ENCODE measurements around the gene FAM234A.
A peak's percentile ranks its signal among the peaks of the same experiment; 100 is the strongest.
"Not testable (repeated sequence)": the region's sequence is repeated elsewhere in the genome, so short reads cannot be mapped to it uniquely, and the experiment has no call there.

FAM234A gene

DNA sequence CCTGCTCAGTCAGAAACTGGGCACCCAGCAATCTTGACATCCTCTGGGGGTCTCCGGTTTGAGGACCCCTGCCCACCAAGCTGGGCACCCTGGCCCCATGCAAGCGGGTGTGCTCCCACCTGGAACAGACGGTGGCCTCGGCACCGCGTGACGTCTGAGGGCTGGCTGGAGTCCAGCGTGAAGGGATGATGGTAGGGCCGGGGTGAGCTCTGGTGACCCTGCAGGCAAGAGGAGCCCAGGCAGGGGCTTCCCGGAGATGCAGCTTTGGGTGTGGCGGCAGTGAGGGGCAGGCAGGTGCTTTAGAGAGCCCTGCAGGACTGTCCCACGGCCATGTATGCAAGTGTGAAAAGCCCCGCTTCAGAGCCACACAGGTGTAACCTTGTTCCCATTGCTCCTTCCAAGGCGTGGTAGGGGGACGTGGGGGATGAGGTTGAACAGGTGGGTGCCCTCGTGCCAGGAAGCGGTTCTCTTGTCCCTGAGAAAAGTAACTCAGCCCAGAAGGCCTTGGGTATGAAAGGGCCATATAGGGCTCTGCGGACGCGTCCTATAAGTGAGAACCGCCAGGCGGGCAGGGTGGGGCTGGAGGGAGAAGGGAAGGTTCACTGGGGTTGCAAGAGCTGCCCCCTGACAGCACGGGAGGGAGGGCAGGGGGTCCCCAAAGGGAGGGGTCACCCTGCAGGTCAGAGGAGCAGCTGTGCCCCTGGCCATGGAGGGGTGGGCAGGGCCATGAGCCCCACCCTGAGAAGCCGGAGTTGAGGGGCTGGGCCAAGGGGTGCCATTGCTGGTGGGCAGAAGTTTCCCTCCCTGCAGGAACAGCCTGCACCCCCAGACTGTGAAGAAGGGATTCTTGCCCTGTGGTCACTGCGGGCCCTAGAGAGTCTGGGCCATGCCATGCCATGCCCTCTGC is 31.9 kb downstream of the FAM234A start:
- DNase-seq: no peak

DNA sequence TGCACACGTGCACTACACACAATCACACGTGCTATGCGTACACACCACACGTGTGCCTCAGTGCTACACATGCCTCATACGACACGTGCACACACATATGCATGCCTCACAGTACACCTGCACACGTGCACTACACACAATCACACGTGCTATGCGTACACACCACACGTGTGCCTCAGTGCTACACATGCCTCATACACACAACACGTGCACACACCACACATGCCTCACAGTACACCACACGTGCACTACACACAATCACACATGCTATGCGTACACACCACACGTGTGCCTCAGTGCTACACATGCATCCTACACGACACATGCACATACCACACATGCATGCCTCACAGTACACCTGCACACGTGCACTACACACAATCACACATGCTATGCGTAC is 32.9 kb downstream of the FAM234A start:
- not testable (repeated sequence) for DNase-seq

DNA sequence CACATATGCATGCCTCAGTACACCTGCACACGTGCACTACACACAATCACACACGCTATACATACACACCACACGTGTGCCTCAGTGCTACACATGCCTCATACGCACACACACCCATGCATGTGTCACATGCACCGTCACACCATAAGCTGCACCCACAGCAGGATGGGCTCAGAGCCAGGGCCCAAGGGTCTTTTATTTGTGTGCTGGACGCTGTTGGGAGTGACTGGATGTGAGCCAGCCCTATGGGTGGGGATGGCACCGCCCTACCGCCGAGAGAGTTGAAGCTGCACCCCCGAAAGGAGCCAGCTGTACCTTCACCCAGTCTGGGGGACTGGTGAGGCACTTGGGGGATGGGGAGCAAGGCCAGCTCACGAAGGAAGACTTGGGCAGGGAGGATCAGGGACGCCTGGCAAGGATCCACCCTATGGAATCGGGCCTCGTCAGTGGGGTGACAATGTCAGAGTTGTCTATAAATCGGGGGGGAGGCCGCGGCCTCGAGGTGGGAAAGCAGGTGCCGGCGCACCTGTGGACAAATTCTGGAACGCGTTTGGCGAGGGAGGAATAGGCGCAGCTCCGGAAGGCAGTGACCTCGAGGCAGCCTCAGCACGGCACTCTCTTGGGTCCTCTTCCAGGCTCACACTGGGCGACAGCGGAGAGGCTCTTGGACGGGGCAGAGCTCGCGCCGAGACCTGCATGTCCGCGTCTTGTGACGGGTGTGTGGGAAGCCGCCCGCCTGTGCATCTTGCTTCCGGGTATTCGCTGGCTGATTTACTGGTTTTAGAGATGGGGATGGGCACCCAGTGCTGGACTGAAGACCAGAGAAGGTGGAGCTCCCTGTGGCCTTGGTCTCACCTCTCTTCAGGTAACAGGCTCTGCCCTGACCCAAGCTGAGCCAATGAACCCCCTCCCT is 33.8 kb downstream of the FAM234A start:
- DNase-seq: no peak

DNA sequence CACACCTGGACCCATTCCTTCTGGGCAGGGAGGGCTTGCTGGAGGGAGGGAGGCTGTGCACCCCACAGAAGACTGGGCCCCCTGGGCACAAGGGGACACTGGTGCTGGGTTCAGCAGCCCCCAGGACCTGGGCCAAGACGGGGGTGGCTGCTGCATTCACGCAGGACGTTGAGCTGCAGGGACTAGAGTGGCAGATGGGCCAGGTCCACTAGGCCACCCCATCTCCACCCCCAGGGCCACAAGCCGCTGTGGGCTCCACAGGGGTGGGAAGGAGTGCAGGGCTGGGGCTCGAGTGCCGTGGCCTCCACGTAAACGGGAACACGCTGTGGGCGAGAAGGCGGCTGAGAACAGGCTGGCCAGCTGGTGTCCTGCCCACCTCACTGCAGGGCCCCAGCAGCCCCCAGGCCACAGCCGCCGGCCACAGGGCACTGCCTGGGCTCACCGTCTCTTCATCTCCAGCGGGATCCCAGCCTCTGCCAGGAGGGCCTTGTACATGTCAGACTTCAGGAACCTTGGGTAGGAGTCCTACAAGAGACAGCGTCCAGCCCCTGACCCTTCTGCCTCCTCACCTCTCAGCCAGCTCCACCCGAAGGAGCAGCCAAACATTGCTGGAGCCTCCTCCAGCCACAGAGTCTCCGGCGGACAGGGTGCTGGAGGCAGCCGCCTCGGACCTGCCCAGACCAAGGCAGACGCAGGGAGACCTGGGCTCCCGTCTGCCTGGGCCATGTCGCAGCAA is 34.6 kb downstream of the FAM234A start:
- DNase-seq: no peak

DNA sequence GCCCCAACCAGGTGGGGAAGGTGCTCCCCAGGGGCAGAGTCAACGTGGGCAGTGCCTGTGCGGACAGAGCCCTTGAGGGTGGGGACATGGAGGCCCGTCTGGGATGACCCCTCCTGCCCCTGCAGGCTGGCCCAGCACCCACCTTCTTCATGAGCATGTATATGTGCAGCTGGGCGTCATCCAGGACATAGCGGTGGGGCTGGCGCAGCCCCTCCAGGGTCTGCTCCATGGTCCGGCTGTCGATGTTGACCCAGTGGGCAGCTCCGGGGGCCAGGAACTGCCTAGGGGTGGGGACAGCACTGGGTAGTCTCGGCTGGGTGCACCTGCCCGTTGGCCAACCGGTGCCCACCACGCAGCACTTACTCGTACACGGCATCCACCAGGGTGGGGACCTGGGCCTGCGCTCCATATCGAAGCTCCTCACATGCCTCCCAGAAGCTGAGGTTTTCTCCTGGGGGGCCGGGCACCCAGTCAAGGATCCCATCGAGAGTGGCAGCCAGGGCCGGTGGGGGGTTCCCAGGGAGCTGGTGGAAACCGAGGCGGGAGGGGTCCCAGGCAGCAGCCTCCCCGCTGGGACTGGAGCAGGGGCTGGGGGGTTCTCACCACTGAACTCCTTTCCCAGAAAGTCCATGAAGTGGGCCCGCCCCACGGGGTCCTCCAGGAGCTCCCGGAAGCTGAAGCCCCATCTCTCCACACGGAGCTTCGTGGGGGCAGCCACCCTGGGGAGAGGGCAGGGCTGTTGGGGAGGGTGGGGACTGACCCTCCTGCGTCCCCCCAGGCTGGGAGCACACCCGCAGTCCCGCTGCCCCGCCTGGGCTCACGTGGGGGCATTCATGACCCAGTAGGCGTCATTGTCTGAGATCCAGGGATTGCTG is 36.0 kb downstream of the FAM234A start:
- no peak for DNase-seq

DNA sequence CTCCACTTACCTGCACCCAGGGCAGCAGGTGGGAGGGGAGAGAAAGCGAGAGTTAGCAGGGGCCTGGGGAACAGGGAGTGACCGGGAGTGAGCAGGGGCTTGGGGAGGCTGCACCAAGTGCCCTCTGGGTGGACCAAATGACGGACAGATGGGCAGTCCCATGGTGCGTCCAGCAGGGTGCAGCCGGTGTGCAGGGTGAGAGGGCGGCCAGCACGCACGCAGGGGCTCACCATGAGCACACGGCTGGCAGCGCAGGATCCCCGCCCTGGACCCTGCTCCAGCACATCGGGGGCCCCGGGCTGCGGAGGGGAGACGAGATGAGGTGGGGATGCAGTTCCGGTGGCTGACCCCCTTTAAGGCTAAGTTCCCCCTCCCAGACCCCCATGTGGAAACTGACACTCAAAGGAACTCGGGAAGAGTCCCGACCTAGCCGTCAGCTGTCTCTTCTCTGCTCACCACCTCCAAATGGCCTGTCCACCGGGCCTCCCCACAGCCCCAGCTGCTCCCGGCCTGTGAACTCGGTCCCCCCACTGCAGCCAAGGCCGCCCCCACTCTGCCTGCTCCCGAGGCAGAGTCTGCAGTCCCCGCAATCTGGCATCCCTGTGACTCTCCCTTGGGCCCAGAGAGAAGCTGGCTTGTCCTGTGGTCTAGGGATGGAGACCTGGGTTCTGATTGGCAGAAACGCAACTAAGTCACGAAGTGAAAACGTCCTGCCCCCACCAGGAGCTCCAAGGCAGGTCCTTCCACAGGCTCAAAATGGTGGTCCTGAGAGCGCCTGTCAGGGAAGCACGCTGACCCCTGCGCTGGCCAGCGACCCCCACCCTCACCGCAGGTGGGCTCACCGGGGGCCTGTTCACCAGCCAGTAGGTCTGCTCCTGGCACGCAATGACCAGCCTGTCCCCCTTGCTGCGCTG is 38.3 kb downstream of the FAM234A start:
- no peak for DNase-seq

DNA sequence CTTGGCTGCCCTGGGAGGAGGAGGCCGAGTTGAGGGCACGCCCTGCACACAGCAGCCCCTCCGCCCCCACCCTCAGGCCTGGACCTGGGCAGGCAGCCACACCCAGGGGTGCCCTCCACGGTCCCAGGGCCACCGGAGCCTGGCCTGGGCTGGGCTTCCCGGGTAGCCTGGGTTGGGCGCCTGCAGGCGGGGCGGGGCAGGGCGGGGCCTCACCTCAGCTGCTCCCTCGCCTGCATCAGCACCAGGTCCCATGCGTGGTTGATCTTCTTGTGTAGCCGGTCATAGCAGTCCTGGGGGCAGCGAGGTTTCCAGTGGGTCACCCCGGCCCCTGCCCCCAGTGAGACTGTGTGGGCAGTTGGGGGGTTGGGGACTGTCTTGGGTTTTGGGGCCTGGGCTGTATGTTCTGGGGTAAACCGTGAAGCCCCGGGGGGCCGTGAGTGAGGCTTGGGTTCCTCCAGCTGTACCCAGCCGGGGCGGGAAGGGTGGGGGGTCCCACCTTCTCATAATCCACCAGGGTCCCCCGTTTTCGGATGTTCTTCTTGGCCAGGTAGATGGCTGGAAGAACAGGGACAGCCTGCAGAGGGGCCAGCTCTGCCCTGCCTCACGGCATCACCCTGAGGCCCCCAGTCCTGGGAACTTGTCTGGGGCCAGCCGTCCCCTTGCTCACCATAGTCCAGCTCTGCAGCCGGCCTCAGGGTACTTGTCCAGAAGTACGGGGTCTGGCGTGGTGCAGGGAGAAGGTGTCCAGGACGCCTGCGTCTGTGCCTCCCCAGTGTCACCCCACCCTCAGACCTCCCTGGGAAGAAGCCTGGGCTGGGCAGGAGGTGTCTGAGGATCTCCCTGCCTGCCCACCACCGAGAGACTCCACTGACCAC is 39.2 kb downstream of the FAM234A start:
- no peak for DNase-seq

DNA sequence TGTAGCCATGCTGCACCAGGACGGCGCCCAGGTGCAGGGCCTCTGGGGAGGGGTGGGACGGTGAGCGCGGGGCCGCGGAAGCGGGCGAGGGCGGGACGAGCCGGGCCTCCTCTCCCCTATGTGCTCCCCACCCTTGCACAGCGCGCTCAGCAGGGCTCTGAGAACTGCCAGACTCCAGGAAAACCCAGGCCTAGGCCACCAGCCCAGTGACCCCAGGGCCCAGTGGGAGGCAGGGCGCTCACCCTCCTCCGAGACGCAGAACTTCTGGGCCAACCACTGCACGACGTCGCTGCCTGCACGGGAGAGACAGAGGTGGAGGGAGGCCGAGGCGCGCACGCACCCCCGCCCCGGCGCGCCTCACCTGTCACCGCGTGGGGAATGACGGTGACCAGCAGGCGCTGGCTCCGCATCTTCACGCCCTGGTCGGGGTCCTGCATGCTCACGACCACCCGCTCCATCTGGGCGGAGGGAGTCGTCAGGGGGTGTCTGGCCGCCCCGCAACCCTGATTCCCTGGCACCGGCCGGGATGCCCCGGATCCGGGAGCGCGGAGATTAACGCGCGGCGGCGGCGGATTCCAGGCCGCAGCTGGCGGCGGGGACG is 40.5 kb downstream of the FAM234A start:
- peak; percentile 18 for DNase-seq

DNA sequence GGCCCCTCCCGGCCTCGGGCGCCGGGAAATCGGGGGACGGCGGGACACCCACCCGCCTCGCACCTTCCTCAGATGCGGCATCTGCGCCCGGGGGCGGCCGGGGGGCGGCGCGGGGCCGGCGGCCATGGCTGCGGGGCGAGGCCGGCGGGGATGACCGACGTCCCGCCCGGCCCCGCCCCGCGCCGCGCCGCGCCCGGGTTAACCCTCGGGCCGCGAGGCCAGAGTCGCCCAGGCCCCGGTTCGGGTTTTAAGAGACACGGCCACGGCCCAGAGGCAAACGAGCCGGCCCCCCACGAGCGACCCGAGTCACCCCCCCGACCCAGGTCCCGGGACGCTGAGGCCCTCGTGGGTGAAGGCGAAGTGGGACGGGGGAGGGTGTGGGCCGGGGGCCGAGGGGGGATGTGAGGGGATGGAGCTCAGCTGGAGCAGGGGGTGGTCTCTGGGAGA is 41.2 kb downstream of the FAM234A start, which contains the start of gene RGS11:
Gene RGS11 (minus strand): TSS at position 159 of the 447 bp plus-strand sequence. CDS start 33 bp downstream, at position 126.
- no peak for DNase-seq

DNA sequence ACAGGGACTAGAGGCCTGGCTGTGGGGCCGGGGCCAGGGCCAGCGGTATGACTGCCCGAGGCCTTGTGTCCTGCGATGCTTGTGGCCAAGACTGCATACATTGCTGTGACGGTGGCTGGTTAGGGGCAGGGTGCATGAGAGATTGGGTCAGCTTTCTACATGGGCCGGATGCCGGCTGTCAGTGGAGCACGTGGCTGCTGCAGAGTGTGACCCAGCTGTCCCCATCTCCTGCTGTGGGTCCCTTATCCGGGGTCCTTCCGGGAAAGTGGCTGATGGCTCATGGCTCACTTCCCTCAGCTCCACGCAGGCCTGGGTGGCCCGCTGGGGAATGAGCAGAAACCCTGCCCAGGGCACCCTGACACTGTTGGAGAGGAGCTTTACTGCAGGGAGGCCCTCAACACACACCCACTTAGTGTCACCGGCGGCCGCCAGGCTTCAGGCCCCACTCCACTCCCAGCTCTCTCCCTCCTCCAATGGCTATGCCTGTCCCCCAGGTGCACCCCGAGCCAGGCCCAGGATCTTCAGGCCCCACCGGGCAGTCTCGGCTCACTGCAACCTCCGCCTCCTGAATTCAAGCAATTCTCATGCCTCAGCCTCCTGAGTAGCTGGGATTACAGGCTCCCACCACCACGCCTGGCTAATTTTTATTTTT is 41.9 kb downstream of the FAM234A start:
- no peak for DNase-seq

DNA sequence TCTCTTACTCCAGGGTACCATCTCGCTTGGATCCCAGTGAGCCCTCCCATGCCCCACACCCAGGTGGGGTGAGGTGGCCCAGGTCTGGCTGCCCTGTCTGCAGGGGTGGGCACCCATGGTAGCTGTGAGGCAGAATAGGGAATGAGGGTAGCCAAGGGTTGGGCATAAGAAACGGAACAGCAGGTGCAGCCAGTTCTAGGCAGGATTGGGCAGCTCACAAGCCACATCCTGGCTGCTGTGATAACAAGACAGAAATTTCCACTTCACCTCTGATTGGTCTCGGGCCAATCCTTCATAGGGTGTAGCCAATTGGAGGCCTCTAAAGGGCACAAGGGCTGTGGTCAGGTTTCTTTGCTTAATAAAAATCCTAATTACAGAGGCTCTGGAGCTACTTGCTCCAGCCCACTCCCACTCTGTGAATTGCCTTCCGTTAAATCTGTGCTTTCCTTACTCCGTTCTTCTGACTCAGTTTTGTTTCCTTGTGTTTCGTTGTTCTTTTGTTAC is 44.3 kb downstream of the FAM234A start:
- DNase-seq: peak; percentile 15

DNA sequence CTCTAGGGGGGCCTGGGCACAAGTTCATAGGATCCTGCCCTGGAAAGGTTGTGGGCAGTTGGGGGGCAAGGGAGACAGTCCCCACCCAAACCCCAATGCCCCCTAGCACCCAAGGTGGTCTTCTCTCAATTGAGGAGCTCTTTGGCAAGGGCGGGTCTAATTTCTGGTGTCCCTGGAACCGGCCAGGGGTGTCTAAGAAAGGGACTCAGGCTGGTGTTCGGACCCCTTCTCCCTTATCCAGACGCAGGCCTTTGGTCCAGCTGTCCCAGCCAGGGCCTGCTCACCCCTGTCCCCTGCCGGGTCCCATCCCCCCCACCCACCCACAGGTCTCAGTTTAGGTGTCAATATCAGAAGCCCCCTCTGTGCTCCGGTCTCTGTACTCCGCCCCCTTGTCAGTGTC is 44.9 kb downstream of the FAM234A start:
- DNase-seq: no peak

DNA sequence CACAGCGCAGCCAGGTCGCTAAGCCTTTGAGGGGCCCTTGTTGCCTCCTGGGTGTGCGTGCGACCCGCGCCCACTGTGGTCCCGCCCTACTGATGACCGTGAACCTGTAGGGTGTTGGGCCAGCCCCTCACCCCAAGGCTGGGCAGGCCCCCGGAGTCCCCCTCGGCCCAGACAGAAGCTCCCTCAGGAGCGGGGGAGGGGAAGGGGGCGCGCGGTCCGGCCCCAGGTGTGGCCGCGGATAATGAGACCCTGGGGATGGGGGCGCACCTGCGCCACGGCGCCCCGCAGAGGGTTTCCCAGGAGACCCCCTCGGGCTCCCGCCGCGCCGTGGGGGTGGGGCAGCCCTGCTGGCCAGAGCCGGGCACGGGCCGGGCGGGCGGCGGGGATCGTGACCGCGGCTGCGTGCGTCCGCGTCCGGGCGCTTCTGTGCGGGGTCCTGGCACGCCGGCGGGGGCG is 45.4 kb downstream of the FAM234A start:
- no peak for DNase-seq

DNA sequence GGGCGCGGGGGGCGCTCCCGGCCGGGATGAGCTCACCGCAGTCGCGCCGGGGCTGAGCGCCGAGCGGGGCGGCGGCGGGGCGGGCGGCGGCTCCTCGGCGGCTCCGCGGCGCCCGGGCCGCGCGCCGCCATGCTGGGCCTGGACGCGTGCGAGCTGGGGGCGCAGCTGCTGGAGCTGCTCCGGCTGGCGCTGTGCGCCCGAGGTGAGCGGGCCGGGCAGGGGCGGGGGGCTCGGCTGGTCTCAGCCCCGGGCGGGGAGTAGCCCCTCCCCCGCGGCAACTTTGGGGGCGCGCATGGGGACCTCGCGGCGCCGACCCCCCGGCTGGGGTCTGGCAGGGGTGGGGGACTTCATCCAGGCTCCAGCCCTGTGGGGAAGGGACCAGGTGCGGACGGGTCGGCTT is 45.9 kb downstream of the FAM234A start, which contains the start of gene ARHGDIG:
Gene ARHGDIG (plus strand): TSS at position 40 of the 400 bp plus-strand sequence. CDS start 90 bp downstream, at position 130.
- no peak for DNase-seq

DNA sequence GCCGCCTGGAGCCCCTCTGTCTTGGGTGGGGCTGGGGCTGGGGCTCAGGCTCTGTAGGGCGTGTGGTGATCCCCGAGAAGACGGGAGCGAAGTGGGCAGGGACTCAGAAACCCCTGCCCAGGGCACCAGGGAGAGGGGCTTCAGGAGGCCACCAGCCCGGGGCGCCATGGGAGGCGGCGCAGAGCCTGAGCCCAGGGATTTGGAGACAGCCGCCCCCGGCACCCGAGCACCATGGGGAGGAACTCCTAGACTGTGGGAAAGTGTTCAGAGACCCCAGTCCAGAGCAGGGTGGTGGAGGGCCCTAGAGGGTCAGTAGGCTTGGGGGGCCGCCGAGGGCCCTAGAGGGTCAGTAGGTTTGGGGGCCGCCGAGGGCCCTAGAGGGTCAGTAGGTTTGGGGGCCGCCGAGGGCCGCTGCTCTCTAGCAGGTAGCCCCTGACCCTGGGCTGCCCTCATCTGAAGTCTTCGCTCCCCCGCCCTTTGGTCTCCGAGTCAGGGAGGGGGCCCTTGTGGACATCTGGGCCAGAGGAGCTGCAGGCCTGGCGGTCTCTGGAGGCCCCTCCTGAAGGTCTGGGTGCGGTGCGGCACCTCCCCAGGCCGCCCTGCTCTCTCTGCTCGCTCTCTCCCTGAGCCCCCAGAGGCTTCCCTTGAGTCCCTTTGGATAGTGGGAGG is 46.5 kb downstream of the FAM234A start:
- no peak for DNase-seq

DNA sequence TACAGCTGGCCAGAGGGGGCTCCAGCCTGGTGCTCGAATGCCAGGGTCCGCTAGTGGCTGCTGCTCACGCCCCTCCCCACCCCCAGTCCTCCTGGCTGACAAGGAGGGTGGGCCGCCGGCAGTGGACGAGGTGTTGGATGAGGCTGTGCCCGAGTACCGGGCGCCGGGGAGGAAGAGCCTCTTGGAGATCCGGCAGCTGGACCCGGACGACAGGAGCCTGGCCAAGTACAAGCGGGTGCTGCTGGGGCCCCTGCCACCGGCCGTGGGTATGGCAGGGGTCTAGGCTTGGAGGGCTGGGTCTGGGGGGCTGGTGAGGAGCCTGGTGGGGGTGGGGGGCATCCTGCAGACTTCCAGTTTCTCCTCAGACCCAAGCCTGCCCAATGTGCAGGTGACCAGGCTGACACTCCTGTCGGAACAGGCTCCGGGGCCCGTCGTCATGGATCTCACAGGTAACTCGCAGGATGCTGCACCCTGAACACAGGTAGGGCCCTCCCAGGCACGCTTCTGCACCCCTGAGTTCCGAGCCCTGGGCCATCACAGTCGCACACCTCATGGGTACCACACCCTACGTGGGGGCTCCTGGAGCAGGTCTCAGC is 47.1 kb downstream of the FAM234A start:
- DNase-seq: no peak

DNA sequence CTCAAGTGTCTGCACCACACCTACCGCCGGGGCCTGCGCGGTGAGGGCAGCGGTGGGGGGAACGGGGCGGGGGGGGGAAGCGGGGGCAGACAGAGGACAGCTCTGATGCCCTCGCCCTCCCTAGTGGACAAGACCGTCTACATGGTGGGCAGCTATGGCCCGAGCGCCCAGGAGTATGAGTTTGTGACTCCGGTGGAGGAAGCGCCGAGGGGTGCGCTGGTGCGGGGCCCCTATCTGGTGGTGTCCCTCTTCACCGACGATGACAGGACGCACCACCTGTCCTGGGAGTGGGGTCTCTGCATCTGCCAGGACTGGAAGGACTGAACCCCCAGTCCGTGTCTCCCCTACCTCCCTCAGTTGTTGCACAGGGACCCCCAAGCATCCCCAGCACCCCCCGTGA is 47.9 kb downstream of the FAM234A start:
- DNase-seq: no peak
